BLaER1 (cell line): ENCODE results near the gene RGMB.
"Not testable (repeated sequence)": the region's sequence is repeated elsewhere in the genome, so short reads cannot be mapped to it uniquely, and the experiment has no call there.

Experiments used
- H3K27ac ChIP-seq: shearing (Covaris generic); formaldehyde crosslinking; 2 replicates; pipeline ENCODE4 v1.8.1; 2022
- H3K27me3 ChIP-seq: shearing (Covaris generic); formaldehyde crosslinking; 2 replicates; pipeline ENCODE4 v1.8.1; 2022
- H3K36me3 ChIP-seq: shearing (Covaris generic); formaldehyde crosslinking; 2 replicates; pipeline ENCODE4 v1.8.1; 2022
- H3K4me1 ChIP-seq: shearing (Covaris generic); formaldehyde crosslinking; 2 replicates; pipeline ENCODE4 v1.8.1; 2022
- H3K4me2 ChIP-seq: shearing (Covaris generic); formaldehyde crosslinking; 2 replicates; pipeline ENCODE4 v1.8.1; 2022
- H3K4me3 ChIP-seq: shearing (Covaris generic); formaldehyde crosslinking; 2 replicates; pipeline ENCODE4 v1.8.1; 2022
- H3K9ac ChIP-seq: shearing (Covaris generic); formaldehyde crosslinking; 2 replicates; pipeline ENCODE4 v1.8.1; 2022
- H3K9me3 ChIP-seq: shearing (Covaris generic); formaldehyde crosslinking; 2 replicates; pipeline ENCODE4 v1.8.1; 2022
- H4K20me1 ChIP-seq: shearing (Covaris generic); formaldehyde crosslinking; 2 replicates; pipeline ENCODE4 v1.8.1; 2022
- Cebpa-rat ChIP-seq: shearing (Covaris generic); IDR thresholded peaks from 2 replicates; pipeline ENCODE4 v1.8.1; 2022

The RGMB gene

DNA sequence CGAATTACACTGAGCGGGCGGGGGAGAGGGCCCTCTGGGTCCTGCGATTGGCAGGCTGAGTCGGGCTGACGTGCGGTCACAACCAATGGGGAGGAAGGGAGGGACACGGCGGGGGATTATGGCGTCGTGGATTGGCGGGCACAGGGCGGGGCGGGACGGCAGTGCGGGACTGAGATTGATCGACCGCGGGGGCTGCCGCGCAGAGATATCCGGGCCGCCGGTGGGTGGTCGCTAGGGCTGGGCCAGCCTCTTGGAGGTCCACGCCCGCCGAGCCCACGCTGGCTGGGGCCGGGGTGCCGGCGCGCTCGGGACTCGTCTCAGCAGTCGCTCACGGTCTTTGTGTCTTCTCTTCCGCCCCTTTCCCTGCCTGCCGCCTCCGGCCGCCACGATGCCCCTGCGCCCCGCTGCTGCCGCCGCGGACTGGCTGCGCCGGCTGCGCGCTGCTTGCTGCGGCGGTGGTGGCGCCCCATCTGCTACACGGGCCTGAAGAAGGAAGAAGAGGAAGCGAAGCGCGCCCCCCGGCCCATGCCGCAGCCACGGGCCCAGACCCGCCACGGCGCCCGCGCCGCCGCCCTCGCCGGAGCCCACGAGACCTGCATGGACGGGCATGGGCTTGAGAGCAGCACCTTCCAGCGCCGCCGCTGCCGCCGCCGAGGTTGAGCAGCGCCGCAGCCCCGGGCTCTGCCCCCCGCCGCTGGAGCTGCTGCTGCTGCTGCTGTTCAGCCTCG is at the start of gene RGMB:
RGMB (plus strand) TSS at position 200 of the 728 bp plus-strand sequence; CDS start at position 608, 408 bp downstream.
- Histone ChIP-seq H3K4me1 (peaks cover 46% of the 10 kb centered on the region), H3K36me3 (peaks cover 4% of the 10 kb centered on the region; the same call in 1 of the 2 replicates), H3K27me3 (peaks cover 13% of the 10 kb centered on the region; the same call in 1 of the 2 replicates), H3K9ac (peak within 1 kb of the TSS; percentile 84), H3K4me3 (peak within 1 kb of the TSS; percentile 86), H3K27ac (peak within 1 kb of the TSS; percentile 85), H3K9me3 (no peaks in the 10 kb centered on the region), H4K20me1 (peaks cover 49% of the 10 kb centered on the region), H3K4me2 (peak within 1 kb of the TSS; percentile 91)
- no peak for TF ChIP-seq Cebpa-rat

DNA sequence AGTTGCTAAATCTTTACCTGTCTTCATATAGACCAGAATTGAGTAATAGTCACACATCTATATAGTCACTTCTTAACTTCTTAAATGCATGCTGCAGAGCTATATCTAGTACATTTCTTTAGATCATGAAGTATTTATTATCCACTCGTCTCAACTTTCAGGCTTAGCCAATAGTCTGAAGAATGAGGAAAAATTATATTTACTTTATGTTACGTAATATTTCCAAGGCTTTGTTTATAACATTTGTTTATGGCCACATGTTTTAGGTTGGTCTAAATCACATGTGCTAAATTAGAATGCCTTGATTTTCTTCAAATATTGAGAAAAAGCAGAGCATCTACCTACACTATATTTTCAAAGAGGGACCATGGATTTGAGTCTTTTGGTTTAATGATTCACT is 47.2 kb upstream of the RGMB start:
- Histone ChIP-seq H3K4me1 (no peaks in the 10 kb centered on the region), H3K9ac (no peak overlapping the region), H3K9me3 (no peaks in the 10 kb centered on the region), H3K4me3 (no peak overlapping the region), H3K27ac (no peak overlapping the region), H4K20me1 (no peaks in the 10 kb centered on the region), H3K27me3 (no peaks in the 10 kb centered on the region), H3K4me2 (no peak overlapping the region), H3K36me3 (no peaks in the 10 kb centered on the region)
- TF ChIP-seq Cebpa-rat, result no peak; the same call in 1 of the 2 replicates

DNA sequence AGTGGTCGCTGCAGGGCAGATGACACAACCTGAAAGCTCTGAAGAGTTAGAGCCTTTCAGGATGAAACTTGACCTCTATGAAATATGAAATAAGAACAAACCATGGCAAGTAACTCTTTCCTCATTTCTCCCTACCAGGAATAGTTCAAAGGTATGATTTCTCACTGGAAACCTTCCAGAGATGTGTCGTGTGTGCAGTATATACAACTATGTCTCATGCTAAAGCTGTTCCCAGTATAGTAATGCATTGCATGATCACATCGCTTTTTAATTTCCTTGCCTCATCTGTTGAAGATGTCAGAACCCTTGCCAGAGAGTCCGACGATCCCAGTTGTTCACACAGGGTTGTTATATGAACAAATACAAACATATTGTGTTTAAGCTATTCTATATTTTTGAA is 45.8 kb upstream of the RGMB start:
- H3K4me1 ChIP-seq, result no peaks in the 10 kb centered on the region
- no peak overlapping the region for H3K4me3 ChIP-seq
- H3K4me2 ChIP-seq, result no peak overlapping the region
- H3K27ac ChIP-seq, result no peak overlapping the region
- no peaks in the 10 kb centered on the region for H4K20me1 ChIP-seq
- no peak for TF ChIP-seq Cebpa-rat
- H3K9ac ChIP-seq, result no peak overlapping the region
- no peaks in the 10 kb centered on the region for H3K36me3 ChIP-seq
- no peaks in the 10 kb centered on the region for H3K9me3 ChIP-seq
- no peaks in the 10 kb centered on the region for H3K27me3 ChIP-seq

GRCh38 chr5:98734646-98735045 is 38.8 kb upstream of the RGMB start:
- H3K27me3 ChIP-seq, result no peaks in the 10 kb centered on the region
- H3K4me1 ChIP-seq, result no peaks in the 10 kb centered on the region
- TF ChIP-seq Cebpa-rat, result no peak
- no peak overlapping the region for H3K27ac ChIP-seq
- no peaks in the 10 kb centered on the region for H3K36me3 ChIP-seq
- H3K9ac ChIP-seq, result no peak overlapping the region
- H3K4me2 ChIP-seq, result no peak overlapping the region
- H3K4me3 ChIP-seq, result no peak overlapping the region
- H3K9me3 ChIP-seq, result peaks cover 8% of the 10 kb centered on the region; the same call in 1 of the 2 replicates
- H4K20me1 ChIP-seq, result no peaks in the 10 kb centered on the region

- Histone ChIP-seq H4K20me1 (no peaks in the 10 kb centered on the region), H3K4me1 (no peaks in the 10 kb centered on the region), H3K27me3 (no peaks in the 10 kb centered on the region), H3K9ac (no peak overlapping the region), H3K4me2 (no peak overlapping the region), H3K9me3 (peaks cover 8% of the 10 kb centered on the region; the same call in 1 of the 2 replicates), H3K4me3 (no peak overlapping the region), H3K27ac (no peak overlapping the region), H3K36me3 (no peaks in the 10 kb centered on the region)
- no peak for TF ChIP-seq Cebpa-rat
These were observed 37.5 kb upstream of the RGMB start for GRCh38 chr5:98735806-98736507.

DNA sequence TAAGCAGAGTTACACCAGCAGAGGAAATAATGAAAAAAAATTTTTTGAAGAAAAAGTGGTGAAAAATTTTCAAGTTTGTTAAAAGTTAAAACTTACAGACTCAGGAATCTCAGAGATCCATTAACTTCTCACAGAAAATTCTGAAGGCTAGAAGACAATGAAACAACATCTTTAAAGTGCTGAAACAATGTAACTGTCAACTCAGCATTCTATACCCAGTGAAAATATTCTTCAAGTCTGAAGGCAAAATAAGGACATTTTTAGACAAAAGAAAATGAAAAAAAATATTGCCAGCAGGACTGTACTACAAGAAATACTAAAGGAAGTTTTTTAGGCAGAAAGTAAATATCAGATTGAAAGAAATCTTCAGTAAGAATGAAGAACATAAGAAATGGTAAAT is 36.7 kb upstream of the RGMB start:
- Histone ChIP-seq H3K9me3 (peaks cover 8% of the 10 kb centered on the region; the same call in 1 of the 2 replicates), H3K27ac (no peak overlapping the region), H3K4me3 (no peak overlapping the region), H4K20me1 (no peaks in the 10 kb centered on the region), H3K4me1 (peaks cover 1% of the 10 kb centered on the region; the same call in 1 of the 2 replicates), H3K36me3 (no peaks in the 10 kb centered on the region), H3K27me3 (no peaks in the 10 kb centered on the region), H3K9ac (no peak overlapping the region), H3K4me2 (no peak overlapping the region)
- no peak for TF ChIP-seq Cebpa-rat

- not testable (repeated sequence) for H3K4me2 ChIP-seq, H4K20me1 ChIP-seq, H3K36me3 ChIP-seq, H3K4me3 ChIP-seq, H3K9ac ChIP-seq, H3K4me1 ChIP-seq, H3K27ac ChIP-seq, H3K27me3 ChIP-seq, H3K9me3 ChIP-seq
These were observed 36.0 kb upstream of the RGMB start for GRCh38 chr5:98737441-98737840.

DNA sequence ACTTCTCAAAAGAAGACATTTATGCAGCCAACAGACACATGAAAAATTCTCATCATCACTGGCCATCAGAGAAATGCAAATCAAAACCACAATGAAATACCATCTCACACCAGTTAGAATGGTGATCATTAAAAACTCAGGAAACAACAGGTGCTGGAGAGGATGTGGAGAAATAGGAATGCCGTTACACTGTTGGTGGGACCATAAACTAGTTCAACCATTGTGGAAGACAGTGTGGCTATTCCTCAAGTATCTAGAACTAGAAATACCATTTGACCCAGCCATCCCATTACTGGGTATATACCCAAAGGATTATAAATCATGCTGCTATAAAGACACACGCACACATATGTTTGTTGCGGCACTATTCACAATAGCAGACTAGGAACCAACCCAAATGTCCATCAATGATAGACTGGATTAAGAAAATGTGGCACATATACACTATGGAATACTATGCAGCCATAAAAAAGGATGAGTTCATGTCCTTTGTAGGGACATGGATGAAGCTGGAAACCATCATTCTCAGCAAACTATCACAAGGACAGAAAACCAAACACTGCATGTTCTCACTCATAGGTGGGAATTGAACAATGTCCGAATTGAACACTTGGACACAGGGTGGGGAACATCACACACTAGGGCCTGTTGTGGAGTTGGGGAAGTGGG is 34.8 kb upstream of the RGMB start:
- not testable (repeated sequence) for H3K27me3 ChIP-seq, H3K4me3 ChIP-seq, H3K9ac ChIP-seq, H3K27ac ChIP-seq, H3K9me3 ChIP-seq, H3K4me2 ChIP-seq, H3K36me3 ChIP-seq, H4K20me1 ChIP-seq
- peaks cover 18% of the 10 kb centered on the region for H3K4me1 ChIP-seq

DNA sequence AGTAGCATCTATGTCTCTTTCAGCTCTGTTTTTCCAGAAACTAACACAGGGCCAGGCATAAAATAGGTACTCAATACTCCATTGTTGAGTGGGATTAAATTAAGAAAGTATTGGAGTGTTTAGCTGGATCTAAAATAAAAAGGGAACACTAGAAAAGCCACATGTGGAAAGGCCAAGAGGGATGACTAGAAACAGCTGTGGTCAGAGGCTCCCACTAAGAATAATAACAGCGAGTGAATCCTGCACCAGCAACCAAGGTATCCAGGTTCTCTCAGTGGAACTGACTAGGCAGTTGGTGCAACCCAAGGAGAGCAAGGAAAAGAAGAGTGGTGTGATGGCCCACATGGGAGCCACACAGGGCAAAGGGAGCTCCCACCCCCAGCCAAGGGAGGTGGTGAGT is 31.5 kb upstream of the RGMB start:
- Histone ChIP-seq H3K4me1 (peaks cover 18% of the 10 kb centered on the region), H3K9me3 (peaks cover 8% of the 10 kb centered on the region), H4K20me1 (no peaks in the 10 kb centered on the region), H3K9ac (no peak overlapping the region), H3K4me3 (no peak overlapping the region), H3K27me3 (no peaks in the 10 kb centered on the region), H3K27ac (peak overlapping the region; percentile 50; the same call in 1 of the 2 replicates), H3K36me3 (no peaks in the 10 kb centered on the region), H3K4me2 (peak overlapping the region; percentile 70)
- no peak for TF ChIP-seq Cebpa-rat
